GM21825 (cell line): Measurements from ENCODE around the gene NSMCE3.
"Not testable (repeated sequence)": the region's sequence is repeated elsewhere in the genome, so short reads cannot be mapped to it uniquely, and the experiment has no call there.

ENCODE experiments used
- ATAC-seq: cut with Tn5 transposase; IDR thresholded peaks from one replicate; pipeline ENCODE4 v1.9.1; 2021; ENCODE audit warnings: mild to moderate bottlenecking, moderate library complexity; ENCODE audit not compliant: unreplicated experiment

Gene NSMCE3

GRCh38 chr15:29270169-29270955 lies 740 bp upstream of the NSMCE3 start:
- ATAC-seq, result peak; percentile 25

DNA sequence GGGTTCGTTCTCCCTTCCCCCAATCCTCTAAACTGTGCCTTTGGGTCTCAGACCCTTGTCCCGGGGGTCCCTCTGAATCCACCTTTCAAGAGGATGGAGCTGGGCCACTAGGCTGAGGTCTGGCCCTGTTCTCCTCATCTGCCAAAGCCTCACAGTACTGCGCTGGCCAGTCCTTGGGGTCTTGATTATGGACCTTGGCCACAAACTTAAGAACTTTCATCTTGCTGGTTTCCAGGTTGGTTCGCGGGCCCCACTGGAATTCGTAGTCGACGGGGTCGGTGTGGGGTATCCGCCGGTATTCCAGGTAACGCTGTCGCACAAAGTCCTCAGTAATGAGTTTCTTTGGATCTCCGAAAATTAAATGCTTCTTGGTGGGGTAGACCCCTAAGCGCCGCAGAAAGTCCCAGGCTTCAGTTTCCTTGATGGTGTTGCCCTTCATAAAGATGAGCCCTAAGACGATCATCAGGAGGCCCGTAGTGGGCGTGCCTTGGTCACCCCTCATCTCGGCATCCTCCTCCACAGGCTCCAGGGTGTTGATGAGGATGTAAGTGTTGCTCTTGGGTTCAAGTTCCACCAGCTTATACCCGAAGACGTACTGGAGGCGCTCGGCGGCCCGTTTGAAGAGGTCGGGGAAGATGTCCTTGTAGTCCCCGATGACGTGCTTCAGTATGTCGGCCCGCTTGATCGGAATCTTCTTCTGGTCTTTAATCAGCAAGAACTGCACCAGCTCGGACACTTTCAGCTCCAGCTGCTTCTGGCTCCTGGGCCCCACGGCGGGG lies 727 bp downstream of the NSMCE3 start:
- peak; percentile 19 for ATAC-seq

DNA sequence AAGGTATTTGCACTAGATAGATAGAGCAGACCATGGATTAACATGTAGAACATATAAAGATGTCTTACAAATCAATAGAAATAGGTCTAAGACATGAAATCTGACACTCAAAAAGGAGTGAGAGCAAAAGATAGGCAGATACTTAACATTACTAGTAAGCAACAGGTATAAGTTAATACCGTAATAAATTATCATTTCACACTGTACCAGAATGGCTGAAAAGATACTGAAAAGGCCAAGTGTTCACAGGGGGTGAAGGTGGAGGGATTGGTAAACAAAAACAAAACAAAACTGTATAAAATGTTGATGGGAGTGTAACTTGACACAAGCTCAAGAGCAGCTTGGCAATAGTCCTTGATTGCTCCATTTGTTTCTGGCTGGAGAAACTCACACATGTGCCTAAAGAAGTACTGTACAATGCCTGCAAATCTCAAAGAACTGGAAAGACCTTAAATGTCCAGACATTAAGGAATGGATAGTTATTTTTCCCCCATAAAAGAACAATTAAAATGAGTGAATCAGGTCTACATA lies 3.5 kb downstream of the NSMCE3 start:
- ATAC-seq, result no peak

GRCh38 chr15:29263289-29263688 lies 6.3 kb downstream of the NSMCE3 start:
- no peak for ATAC-seq

DNA sequence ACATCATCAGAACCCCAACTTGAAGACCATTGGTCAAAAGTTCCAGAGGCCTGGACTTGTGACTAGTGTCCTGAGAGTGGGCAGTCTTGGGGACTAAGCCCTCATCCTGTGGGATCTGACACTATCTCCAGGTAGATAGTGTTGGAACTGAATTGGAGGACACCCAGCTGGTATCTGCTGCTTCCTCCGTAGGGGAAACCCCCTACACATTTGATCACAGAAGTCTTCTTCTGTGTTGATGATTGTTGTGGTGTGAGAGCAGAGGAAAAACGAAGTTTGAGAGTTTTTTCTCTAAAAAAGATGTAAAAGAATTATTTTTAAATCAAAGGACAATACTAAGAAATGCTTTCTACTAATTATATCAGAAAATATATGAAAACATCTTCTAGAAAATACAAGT lies 6.9 kb downstream of the NSMCE3 start:
- no peak for ATAC-seq

DNA sequence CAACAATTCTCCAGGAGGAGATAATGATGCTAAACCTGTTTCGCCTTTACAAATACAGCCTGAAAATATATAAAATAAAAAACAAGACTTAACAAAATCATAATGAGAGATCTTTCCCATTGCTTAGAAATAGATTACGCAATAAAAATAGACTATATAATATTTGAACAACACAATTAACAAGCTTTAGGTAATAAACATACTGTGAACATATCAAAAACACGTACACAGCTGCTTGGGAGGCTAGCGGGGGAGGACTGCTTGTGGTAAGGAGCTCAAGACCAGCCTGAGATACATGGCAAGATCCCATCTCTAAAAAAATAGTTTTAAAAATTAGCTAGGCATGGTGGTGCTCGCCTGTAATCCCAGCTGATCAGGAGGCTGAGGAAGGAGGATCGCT lies 8.7 kb downstream of the NSMCE3 start:
- no peak for ATAC-seq

DNA sequence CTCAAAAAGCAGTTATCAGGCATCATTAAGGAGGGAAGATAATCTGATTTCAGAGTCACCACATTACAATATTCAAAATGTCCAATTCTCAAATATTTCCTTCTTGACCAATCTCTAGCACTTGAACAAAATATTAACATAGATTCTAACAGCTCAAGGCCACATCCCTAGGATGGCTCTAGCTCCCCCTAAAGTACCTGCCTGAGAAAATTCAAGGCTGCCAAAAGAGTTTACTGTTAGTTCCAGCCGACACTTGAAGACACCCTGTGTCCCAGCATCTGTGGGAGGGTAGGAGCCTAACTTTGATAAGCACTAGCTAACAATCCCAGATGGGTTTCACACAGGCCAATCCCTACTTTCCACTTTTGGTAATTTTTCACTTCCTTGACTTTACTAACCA lies 10.4 kb downstream of the NSMCE3 start:
- no peak for ATAC-seq

DNA sequence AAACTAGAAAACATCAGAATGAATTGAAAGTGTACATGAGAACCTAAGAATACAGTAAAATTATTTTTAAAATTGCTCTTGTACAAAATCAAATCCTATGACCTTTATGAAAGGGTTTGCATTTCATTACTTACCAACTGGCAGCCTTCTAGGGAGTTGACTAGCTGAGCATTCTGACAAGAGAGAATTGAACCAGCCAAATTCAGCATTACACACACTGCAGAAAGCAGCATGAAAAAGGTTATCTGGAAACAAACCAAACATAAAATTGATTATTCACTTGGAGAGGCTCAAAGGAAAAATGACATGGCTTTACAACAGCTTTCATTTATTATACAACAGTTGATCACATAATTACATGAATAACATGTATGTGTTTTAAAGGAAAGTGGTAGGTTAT lies 17.4 kb downstream of the NSMCE3 start:
- ATAC-seq, result no peak

DNA sequence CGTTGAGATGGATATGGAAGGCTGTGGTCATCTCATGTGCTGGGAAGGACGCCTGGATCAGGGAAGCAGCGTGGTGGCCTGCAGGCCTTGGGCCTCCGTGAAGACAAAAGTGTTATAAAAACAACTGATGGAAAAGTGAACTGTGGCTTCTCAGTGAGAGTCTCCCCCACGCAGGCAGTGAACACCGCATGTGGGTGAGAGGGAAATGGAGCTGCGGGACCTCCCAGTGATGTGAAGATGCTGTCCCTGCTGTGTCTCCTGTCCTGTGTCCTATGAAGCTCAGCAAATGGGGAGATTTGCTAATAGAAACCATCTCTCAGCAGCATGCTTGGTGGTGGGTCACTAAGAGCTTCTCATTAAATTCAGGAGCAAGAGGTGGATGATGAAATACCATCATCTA lies 25.1 kb downstream of the NSMCE3 start:
- ATAC-seq, result no peak

GRCh38 chr15:29244123-29244522 lies 25.5 kb downstream of the NSMCE3 start:
- no peak for ATAC-seq

GRCh38 chr15:29242456-29243242 lies 27.0 kb downstream of the NSMCE3 start:
- no peak for ATAC-seq

DNA sequence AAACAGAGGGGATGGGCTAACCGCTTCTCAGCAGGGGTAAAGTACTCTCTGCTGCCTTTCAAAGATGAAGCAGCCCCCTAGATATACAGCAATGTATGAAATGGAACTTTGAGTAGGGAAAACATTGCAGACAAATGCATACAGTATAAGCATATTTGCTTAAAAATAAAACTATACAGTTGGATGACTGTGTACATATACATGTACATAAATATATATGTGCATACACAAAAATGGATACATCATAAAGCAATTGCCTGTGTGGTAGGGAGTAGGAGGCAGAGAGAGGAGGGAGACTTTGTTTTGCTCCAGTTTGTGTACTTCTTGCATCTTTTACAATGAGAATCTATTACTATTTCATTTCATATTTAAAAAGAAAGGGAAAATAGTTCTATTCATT lies 28.4 kb downstream of the NSMCE3 start:
- ATAC-seq, result no peak

DNA sequence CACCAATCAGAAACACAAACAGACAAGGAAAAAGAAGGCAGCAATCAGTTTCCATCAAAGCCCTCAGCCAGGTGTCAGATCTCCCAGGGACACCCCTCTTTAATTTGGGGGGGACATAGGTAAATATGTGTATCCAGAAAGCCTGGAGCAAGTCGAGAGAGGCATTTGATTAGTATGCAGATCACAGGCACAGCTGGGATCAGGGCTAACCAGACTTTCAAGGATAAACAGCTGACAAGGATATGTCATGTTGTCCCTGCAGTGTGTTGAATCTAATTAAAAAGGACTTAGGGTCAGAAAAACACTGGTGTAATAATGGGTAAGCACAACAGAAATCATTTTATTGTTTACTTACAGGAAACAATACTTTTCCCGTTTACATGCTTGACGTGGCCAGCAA lies 30.2 kb downstream of the NSMCE3 start:
- no peak for ATAC-seq

DNA sequence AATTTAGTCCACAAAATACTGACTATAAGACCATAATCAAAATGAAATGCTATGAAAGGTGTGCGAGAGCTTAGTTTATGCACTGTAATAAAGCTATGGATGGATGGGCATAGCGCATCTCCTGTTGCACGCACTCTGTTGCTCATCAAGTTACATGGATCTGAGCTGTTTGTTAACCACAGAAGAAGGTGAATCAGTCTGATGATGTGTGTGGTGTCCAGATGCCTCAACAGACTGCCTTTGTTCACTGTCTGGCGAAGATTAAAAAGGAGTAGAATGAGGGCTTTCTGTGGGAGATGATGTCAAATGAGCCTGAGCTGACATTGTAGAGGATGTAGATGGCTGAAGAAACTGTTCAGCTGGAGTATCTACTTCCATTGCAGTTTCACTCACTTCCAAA lies 36.1 kb downstream of the NSMCE3 start:
- no peak for ATAC-seq

- no peak for ATAC-seq
Observed at GRCh38 chr15:29226436-29227208, 43.0 kb downstream of the NSMCE3 start.

DNA sequence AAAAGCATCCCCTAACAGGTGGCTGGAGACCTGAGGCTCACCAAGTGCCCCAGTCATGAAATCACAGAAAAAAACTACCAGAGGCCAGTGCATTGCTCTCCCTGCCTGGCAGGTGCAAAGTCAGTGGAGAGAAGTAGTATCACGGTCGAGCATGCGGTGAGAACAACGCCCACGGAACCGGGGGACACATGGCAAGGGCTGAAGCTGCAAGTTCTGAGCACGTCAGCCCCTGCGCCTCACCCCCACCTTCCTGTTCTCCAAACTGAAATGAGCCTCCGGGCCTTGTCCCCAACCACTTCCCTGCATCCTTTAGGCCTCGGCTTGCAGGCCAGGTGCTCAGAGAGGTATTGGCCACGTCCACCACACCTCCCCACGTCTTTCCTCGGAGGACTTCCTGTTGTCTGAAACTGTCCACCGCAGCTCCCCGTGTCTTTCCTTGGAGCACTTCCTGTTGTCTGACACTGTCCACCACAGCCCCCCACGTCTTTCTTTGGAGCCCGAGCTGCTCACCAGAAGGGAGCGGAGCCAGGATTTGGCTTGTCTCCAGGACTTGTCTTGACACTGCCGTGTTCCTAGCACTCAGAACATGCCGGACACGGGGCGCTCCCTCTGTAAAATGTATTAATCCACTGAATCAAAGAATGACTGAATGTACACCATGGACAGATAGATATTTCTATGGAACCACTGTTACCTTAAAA lies 43.9 kb downstream of the NSMCE3 start:
- ATAC-seq, result no peak

GRCh38 chr15:29224987-29225363 lies 44.6 kb downstream of the NSMCE3 start:
- not testable (repeated sequence) for ATAC-seq

GRCh38 chr15:29224235-29224986 lies 45.2 kb downstream of the NSMCE3 start:
- not testable (repeated sequence) for ATAC-seq

DNA sequence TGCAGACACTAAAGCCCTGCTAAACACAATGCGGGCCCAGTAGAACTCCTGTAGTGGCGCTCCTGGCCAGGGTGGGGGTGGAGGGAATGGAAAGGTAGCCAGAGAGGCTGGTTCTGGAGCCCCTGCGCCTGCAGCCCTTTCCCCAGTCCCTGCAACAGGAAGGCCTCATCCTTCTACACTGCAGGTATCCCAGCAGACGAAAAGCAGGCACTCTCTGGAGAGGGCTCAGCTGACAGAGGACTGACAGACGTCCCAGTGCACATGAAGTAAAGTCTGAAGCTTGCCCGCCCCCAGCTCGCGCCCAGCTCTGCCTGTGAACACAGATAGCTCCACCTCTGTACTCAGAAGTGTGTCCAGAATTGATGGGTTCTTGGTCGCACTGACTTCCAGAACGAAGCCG lies 46.0 kb downstream of the NSMCE3 start:
- ATAC-seq, result no peak
